GM04504 (cell line): ENCODE data around the gene MEIOC.
A peak's percentile ranks its signal among the peaks of the same experiment; 100 is the strongest.
"Not testable (repeated sequence)": the region's sequence is repeated elsewhere in the genome, so short reads cannot be mapped to it uniquely, and the experiment has no call there.

ENCODE experiments used
- DNase-seq: peaks from one replicate; pipeline ENCODE4 v3.0.0-alpha.2; 2012; ENCODE audit warnings: low read depth

Gene MEIOC

DNA sequence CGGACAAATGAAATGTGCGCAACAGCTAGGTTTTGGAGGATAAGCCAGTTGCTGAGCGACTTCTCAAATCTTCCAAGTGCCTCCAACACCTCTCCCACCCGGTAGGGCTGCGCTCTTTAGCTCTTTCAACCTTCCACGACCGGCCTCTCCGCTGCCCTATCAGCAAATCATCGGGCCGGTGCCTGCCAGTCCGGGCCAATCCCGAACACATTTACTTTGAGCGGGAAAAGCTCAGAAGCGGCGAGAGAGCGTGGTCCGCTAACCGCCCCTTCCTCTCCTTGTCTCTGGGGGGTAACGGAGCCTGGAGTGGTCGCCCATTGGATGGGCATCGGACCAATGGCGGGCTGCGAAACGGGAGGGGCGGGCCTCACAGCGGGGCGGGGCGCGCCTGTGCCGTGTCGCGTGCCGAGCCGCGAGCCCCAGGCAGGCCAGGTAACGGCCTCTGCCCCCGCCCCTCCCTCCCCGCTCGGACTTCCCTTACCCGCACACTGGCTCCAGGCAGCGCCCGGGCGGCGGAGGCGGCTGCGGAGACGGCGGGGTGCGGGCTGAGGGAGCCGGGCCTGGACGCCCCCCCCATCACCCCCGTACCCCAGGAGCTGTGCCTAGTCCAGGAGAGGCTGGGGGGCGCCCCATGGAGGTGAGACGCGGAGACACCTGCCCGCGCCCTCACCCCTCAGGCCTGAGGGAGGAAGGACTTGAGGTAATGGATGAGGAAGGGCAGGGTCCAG lies at the start of gene MEIOC:
Gene MEIOC, plus strand, starts transcription at position 486 of the 728 bp plus-strand sequence. Its CDS starts 146 bp downstream, at position 632.
- DNase-seq, result no peak

DNA sequence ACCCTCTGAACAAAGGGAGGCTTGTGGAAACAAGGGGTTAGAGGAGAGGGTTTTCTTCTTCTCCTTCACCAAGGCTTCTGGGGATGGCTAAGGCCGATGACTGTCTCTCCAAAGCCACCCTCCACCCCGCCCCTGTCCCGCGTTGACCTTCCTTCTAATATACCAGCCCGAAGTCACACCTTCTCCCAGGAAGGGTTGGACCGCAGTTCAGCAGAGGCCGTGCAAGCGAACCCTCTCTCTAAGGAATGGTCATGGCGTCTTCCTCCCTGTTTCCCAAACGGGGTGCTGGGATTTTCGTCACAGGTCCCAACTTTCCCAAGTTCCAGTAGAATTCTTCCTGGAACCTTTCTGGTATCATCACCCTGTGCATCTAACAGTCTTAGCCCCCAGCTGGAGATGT lies 49.6 kb upstream of the MEIOC start:
- no peak for DNase-seq

DNA sequence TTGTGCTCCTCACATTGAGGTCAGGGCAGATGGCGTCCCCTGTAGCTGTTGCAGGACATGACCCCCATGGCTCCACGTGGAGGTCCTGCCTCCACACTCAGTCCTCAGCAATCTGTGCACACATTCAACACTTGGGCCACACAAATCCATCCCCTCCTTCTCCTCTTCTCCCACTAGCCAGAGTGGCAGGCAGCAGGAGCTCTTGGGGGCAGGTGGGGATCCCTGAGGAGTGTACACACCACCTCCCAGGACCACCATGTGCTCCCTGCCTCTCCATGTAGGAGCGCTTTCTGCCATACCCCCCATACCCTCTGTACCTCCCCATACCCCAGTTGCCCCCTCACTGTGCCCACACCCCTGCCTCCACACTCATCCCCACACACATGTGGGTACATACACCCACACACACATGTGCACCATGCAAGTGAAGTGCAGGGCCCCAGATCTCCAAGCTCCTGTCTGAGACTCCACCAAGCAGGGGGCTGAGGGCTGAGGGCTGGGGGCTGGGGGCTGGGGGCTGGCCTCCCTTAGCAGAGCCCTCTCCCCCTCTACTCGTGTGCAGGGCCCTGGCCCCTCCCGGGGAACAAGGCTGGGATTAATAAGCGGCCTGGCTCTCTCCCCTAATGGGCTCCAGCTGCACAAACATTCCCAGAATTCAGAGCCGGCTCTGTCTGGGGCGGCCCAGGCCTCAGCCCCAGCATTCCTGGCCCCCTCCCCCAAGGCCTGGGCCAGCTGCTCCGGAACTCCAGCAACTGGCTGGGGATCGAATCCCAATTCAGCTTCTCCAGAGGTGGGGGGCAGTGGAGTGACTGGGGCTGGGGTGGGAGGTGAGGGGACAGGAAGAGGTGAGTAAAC lies 48.2 kb upstream of the MEIOC start:
- peak; percentile 32 for DNase-seq

DNA sequence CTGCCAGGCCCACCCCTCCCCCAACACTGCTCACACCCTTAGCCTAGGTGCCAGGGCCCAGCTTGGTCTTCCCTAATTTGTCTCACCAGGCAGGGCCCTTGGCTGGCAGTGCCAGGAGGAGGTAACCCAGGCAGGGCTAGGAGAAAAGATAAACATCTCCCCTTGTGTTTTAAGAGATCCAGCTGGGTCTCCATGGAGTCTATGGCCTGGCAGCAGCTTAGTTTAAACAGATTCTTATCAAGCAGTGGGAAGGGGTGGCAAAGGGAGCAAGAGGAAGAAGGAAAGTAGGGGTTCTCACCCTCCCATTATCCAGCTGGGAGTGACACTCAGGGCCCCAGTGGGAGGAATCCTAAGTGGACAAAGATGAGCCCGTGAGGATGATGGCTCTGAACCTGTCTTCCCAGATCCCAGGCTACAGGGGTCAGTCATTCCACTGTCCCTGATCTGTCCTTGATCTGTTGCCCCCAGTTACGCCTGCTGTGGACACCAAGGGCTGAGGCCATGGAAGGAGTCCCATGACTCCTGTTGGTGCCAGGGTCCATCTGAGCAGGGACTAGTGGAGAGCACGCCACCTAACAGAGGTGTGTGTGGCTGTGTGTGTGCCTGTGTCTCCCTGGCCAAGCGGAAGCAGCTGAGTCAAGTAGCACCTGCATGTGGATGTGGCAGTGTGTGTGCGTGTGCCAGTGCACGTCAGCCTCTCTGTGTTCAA lies 47.4 kb upstream of the MEIOC start:
- no peak for DNase-seq

DNA sequence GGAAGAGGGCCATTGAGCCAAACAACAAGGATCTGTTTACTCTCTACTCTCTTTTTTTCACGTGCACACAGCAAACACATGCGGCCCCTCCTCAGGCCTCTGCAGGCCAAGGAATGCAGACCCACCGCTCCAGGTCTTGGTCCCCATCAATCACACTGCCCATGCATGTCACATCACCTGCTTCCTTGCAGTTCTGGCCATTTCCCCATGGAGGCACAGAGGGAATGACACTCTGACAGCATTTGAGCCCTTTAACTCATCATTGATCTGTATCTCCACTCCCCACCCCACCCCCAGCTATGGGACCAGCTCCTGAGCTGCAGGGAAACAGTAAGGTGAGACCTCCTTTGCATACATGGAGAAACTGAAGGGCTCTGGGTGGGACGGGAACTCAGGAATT lies 45.9 kb upstream of the MEIOC start:
- no peak for DNase-seq

DNA sequence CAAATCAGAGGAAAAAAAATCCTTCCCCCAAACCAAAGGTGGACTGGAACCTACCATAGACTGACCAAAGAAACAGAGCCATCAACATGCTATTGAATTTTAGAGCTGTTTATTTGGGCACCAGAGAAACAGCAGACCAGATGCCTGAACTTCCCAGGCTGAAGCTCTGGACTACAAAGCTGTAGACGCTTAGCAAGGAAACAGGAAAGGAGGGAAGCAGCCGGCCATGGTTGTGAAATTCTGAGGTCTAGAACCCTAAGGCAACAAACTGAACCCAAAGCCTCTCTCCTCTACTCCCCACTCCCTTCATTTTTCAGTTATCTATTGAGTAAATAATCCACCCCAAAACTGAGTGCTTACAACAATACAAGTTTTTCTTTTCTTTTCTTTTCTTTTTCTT lies 45.4 kb upstream of the MEIOC start:
- no peak for DNase-seq

DNA sequence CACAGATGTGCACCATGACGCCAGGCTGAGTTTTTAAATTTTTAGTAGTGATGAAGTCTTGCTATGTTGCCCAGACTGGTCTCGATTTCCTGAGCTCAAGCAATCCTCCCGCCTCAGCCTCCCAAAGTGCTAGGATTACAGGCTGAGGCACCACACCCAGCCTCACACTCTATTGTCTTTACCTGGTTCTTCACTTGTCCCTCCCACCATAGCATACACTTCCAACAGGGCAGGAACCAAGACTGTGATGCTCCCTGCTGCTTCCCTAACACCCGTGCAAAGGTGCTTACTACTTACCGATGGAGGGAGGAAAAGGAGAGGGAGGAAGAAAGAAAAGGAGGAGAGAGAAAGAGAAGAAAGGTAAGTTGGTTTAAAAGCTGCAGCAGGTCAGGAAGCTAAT lies 41.4 kb upstream of the MEIOC start:
- no peak for DNase-seq

DNA sequence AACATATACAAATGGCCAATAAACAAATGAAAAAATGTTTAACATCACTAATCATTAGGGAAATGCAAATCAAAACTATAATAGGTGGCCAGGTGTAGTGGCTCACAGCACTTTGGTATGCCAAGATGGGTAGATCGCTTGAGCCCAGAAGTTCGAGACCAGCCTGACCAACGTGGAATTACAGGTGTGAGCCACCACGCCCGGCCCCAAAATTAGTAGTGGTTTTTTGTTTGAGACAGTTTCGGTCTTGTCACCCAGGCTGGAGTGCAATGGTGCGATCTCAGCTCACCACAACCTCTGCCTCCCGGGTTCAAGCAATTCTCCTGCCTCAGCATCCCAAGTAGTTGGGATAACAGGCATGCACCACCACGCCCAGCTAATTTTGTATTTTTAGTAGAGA lies 37.6 kb upstream of the MEIOC start:
- DNase-seq, result not testable (repeated sequence)

DNA sequence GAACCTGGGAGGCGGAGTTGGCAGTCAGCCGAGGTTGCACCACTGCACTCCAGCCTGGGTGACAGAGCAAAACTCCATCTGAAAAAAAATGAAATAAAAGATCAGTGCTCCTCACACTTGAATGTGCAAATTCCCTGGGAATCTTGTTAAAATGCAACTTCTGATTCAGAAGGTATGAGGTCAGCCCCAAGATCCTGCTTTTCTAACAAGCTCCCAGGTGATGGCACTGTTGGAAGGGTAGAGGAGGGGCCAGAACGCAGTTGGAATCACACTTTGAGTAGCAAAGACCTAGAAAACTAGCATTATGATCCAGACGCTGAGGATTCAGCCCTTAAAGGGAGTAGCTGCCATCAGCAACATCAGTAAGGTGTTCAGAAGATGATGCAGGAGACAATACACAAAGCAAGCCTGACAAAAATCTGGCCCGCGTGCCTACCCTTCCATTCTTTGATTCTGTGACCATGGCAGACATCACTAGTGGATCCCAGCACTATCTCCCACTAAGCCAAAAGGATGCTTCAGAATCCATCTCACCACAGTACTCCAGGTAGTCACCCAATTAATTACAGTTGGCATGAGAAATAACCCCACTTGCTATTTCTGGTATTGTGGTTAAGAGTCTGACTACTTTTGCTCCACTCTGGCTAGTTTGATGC lies 33.1 kb upstream of the MEIOC start:
- no peak for DNase-seq

DNA sequence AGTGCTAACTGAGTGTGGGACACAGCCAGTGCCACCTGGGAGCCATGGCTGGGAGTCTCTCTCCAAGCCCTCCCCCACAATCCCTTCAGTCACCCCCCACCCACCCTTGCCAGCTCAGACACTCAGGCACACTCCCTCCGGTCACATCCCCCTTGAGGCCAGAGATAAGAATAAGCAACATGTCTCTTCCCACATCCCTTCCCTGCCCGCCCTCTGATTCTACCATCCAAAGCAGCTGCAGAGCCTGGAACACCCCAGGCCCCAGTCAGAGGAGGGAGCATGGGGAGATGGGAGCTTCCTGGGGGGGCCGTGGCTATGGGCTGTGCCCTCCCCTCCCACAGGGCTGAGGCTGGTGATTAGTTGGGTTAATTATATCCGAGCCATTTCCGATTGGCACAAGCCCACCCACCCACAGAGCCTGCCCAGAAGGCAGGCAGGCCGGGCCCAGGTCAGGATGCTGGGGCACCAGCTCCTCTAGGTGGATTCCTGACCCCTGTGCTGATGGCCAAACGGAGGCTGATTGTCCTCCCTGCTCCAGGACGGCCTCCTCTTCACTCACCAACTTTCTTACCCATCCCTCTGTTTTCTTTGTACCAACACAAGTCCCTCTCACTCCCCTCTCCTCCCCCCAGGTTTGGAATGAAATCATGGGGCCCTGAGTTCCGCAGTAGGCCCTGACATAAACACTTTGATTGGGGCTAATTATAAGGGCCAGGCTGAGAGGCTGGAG lies 28.6 kb upstream of the MEIOC start:
- no peak for DNase-seq

DNA sequence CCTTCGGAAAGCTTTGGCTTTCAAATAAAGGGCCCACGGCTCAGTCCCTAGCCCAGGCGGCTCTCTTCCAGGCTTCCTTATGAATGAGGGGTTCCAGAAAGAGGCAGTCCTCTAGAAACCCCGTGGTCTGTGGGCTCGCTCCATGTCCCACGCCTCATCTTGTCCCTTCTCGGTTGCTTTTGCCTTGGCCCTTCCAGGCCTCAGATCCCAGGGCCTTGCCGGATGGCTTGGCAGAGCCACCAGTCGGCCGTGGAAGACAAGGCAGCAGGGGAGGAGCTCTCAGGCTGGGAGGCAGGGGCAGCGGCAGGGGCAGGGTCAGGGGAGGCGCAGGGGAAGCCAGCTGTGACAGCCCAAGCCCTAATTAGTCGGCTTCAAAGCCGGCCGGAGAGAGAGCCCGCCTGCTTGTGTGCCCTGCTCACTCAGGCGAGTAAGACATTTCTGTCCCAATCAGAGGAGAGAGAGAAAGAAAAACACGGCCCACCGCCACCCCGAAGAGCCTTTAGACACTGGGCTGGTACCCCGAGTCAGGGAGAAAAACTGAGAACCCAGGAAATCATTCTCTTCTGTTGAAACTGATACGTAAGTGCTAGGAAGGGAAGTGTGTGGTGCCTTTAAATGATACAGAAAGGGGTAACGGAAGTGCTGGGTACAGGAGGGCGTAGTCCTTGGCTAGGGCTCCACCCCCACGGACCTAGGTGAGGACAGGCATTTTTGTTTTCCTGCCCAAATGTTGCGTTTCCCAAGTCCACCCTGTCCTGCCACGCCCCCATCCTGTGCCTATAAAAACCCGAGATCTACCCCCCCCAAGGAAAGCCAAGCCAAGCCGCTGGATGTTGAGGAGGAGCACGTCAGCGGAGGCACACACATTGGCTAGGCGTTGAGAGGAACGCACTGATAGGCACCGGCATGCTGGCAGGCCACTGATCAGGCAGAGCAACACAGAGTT lies 27.8 kb upstream of the MEIOC start:
- DNase-seq, result no peak

DNA sequence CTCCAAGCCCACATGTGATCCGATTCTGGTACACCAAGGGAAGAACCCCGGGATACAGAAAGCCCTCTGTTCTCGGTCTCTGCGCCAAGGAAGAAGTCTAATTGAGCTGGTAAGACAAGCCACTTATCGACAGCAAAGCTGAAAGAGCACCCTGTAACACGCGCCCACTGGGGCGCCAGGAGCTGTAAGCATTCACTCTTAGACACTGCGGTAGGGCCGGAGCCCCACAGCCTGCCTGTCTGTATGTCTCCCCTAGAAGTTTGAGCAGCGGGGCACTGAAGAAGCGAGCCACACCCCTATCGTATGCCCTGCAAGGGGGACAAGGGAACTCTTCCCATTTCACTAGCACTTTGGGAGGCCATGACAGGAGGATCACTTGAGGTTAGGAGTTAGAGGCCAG lies 27.0 kb upstream of the MEIOC start:
- no peak for DNase-seq

DNA sequence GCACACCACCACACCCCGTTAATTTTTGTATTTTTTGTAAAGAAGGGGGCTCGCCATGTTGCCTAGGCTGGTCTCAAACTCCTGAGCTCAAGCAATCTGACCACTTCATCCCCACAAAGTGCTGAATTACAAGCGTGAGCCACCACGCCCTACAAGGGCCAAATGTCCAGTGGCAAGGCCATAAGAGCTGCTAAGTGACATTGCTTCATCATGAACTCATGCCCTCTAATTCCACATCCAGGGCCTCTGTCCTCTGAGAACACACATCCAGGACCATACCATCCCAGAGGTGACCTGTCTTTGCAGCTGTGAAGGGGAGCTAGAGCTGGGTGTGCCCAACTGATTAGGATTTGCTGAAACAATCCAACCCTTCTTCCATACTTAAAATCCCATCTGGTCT lies 25.6 kb upstream of the MEIOC start:
- no peak for DNase-seq

DNA sequence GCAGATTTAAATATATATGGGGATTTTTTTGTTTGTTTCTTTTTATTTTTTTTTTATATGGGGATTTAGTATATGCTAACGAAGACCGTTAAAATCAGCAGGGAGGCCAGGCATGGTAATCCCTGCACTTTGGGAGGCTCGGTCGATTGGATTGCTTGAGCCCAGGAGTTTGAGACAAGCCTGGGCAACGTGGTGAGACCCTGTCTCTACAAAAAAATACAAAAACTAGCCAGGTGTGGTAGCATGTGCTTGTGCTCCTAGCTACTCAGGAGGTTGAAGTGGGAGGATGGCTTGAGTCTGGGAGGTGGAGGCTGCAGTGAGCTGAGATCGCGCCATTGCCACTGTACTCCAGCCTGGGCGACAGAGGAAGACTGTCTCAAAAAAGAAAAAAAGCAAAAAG lies 22.3 kb upstream of the MEIOC start:
- DNase-seq, result no peak

DNA sequence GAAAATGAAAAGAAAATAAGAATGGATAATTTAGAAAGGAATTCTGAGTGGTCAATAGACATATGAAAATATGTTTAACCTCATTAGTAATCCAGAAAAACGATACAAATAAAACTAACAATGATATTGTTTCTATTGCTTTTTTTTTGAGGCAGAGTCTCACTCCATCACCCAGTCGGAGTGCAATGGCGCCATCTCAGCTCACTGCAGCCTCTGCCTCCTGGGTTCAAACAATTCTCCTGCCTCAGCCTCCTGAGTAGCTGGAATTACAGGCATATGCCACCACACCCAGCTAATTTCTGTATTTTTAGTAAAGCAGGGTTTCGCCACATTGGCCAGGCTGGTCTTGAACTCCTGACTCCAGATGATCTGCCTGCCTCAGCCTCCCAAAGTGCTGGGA lies 21.9 kb upstream of the MEIOC start:
- DNase-seq, result not testable (repeated sequence)

DNA sequence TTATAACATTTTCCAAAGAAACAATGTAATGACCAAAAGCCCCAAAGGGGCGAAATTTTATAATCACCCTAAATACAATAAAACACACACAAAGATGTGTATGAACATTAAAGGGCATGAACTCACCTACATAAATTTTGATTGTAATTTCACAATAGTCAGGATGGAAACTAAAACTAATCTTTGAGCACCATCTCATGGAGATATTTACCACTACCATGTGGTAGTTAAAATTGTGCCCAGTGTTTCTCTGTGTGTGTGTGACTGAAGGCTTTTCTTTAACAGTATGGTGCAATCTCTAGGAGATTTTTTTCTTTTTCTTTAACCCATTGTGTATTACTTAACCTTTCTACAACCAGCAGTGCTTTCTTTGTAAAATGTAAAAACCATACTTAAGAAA lies 19.7 kb upstream of the MEIOC start:
- peak; percentile 33 for DNase-seq

DNA sequence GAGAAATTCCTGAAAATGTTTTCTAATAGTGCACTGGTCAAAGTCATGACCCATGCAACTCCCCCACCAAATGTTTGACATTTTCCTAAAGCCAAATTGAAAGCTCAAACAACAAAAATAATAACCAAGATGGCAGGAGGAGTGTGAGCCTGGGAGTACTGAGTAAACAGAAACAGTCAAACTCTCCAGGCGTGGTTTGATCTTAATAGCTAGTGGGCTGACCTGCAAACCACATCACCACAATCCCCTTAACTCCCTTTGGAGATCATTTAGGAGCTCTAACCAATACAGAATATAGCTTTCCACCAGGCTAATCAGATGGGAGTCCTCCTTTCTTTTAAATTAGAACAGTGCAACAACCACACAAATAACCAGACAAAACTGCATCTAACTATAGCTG lies 19.2 kb upstream of the MEIOC start:
- no peak for DNase-seq

DNA sequence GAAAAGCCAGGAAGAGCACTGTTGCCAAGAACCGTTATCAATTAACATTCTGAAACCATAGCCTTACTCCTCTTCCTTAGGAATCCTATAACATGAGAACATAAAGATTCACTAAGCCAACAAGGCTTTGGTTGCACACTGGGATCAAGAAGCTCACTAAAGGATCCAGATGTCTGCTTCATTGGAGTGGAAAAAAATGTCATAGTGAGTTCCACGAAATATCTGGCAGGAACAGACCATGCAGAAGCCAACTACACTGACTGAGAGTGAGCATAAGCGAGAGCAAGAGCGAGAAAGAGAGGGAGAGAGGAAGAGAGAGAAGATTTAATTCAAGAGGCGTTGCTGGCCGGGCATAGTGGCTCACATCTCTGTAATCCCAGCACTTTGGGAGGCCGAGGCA lies 13.4 kb upstream of the MEIOC start:
- DNase-seq, result no peak

DNA sequence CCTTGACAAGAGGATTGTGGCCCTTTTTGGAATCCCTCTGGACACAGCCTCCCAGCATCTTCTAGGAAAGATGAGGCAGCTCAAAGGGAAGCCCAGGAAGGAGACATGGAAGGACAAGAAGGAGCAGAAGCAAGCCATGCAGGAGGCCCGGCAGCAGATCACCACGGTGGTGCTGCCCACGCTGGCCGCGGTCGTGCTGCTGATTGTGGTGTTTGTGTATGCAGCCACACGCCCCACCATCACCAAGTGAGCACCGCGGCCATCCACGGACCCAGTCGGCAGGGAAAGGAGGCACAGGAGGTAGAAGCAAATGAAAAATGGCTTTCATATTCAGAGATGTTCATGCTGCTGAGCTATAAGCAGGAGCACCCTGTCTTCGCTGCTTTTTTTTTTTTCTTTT lies 10.9 kb upstream of the MEIOC start:
- DNase-seq, result no peak

DNA sequence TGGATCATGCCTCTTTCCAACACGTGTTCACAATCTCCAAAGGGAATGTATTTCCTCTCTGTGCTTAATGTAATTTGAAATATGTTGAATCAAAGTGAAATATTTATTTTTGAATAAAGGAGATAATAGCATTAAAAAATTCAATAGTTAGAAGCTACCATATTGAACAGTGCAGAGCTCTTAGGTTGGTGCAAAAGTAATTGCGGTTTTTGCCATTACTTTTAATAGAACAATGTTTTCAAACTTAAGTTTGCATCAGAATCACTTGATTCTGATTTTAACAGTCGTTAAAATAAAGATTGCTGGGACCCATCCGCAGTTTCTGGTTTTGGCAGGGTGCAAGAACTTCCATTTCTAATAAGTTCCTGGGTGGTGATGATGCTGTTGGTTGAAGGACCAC lies 10.0 kb upstream of the MEIOC start:
- no peak for DNase-seq

DNA sequence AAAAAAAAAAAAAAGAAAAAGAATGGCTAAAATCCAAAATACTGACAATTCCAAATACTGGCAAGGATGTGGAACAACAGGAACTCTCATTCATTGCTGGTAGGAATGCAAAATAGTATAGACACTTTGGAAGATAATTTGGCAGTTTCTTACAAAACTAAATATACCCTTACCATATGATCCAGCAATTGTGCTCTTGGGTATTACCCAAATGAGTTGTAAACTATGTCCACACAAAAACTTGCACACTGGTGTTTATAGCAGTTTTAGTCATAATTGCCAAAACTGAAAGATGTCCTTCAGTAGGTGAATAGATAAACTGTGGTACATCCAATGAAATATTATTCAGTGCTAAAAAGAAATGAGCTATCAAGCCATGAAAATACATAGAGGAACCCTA lies 8.5 kb upstream of the MEIOC start:
- DNase-seq, result no peak
